ENCODE measurements around the gene RCBTB1. TPM values are rescaled to one million over a fixed set of nuclear protein-coding genes. Genes with fewer than 3 reads are reported as not detected.

Gene RCBTB1
- total RNA-seq, 120 experiments from 2014 or later = 22.3 to 65.9 (median 35.9) TPM

Other genes starting within 250 kb of the RCBTB1 start
- gene CAB39L, start 141.5 kb downstream of the RCBTB1 start, total RNA-seq = 10 to 100 TPM; 27.2 to 86.9 (median 50.7) TPM
- gene SETDB2, start 141.3 kb downstream of the RCBTB1 start, total RNA-seq = 10 to 100 TPM; 12.4 to 25.4 (median 18.7) TPM
- 10 to 100 TPM; 20.4 to 55.8 (median 32.2) TPM for gene PHF11, start 89.6 kb downstream of the RCBTB1 start, total RNA-seq
- 1 to 10 TPM in 4 of 120 experiments, under 1 TPM in 110, not detected in 6; 0.12 to 1.6 (median 0.38) TPM for gene ARL11, start 42.9 kb upstream of the RCBTB1 start, total RNA-seq
- 10 to 100 TPM in 114 of 120 experiments, 1 to 10 TPM in 6; 7.7 to 28.0 (median 16.7) TPM for gene EBPL, start 105.9 kb upstream of the RCBTB1 start, total RNA-seq
- gene KPNA3, start 207.1 kb upstream of the RCBTB1 start, total RNA-seq = 10 to 100 TPM; 25.3 to 46.1 (median 35.7) TPM